ENCODE results near the gene LYVE1.
"Not testable (repeated sequence)": the region's sequence is repeated elsewhere in the genome, so short reads cannot be mapped to it uniquely, and the experiment has no call there.

Gene LYVE1

GRCh38 chr11:10604340-10604748 lies 35.9 kb upstream of the LYVE1 start:
- Histone ChIP-seq H3K4me3 (ENCODE audit: insufficient read depth, low read depth, low read length, poor library complexity, severe bottlenecking) (no peak overlapping the region), H3K4me1 (ENCODE audit: control insufficient read depth, insufficient read depth, low read length, poor library complexity, severe bottlenecking) (no peaks in the 10 kb centered on the region), H3K9me3 (ENCODE audit: control insufficient read depth, low read length) (no peaks in the 10 kb centered on the region), H3K27ac (ENCODE audit: insufficient read depth, low read length, poor library complexity, severe bottlenecking) (no peak overlapping the region), H3K27me3 (replicated peaks; ENCODE audit: control insufficient read depth, insufficient read depth, low read length, poor library complexity, severe bottlenecking) (no peaks in the 10 kb centered on the region), H3K36me3 (ENCODE audit: control insufficient read depth, insufficient read depth, low read length) (no peaks in the 10 kb centered on the region)
- DNase-seq, result no peak

GRCh38 chr11:10603721-10604297 lies 35.3 kb upstream of the LYVE1 start:
- H3K4me3 ChIP-seq (ENCODE audit: insufficient read depth, low read depth, low read length, poor library complexity, severe bottlenecking), result no peak overlapping the region
- no peak overlapping the region for H3K27ac ChIP-seq (ENCODE audit: insufficient read depth, low read length, poor library complexity, severe bottlenecking)
- no peaks in the 10 kb centered on the region for H3K9me3 ChIP-seq (ENCODE audit: control insufficient read depth, low read length)
- no peaks in the 10 kb centered on the region for H3K36me3 ChIP-seq (ENCODE audit: control insufficient read depth, insufficient read depth, low read length)
- no peaks in the 10 kb centered on the region for H3K27me3 ChIP-seq (replicated peaks; ENCODE audit: control insufficient read depth, insufficient read depth, low read length, poor library complexity, severe bottlenecking)
- H3K4me1 ChIP-seq (ENCODE audit: control insufficient read depth, insufficient read depth, low read length, poor library complexity, severe bottlenecking), result no peaks in the 10 kb centered on the region
- no peak for DNase-seq

- DNase-seq, result no peak
- Histone ChIP-seq H3K27me3 (replicated peaks; ENCODE audit: control insufficient read depth, insufficient read depth, low read length, poor library complexity, severe bottlenecking) (no peaks in the 10 kb centered on the region), H3K9me3 (ENCODE audit: control insufficient read depth, low read length) (no peaks in the 10 kb centered on the region), H3K4me3 (ENCODE audit: insufficient read depth, low read depth, low read length, poor library complexity, severe bottlenecking) (no peak overlapping the region), H3K36me3 (ENCODE audit: control insufficient read depth, insufficient read depth, low read length) (no peaks in the 10 kb centered on the region), H3K4me1 (ENCODE audit: control insufficient read depth, insufficient read depth, low read length, poor library complexity, severe bottlenecking) (no peaks in the 10 kb centered on the region), H3K27ac (ENCODE audit: insufficient read depth, low read length, poor library complexity, severe bottlenecking) (no peak overlapping the region)
Measured at GRCh38 chr11:10602945-10603344, 34.5 kb upstream of the LYVE1 start.

GRCh38 chr11:10602366-10602765 lies 33.9 kb upstream of the LYVE1 start:
- Histone ChIP-seq H3K27me3 (replicated peaks; ENCODE audit: control insufficient read depth, insufficient read depth, low read length, poor library complexity, severe bottlenecking) (no peaks in the 10 kb centered on the region), H3K4me1 (ENCODE audit: control insufficient read depth, insufficient read depth, low read length, poor library complexity, severe bottlenecking) (no peaks in the 10 kb centered on the region), H3K4me3 (ENCODE audit: insufficient read depth, low read depth, low read length, poor library complexity, severe bottlenecking) (no peak overlapping the region), H3K9me3 (ENCODE audit: control insufficient read depth, low read length) (no peaks in the 10 kb centered on the region), H3K36me3 (ENCODE audit: control insufficient read depth, insufficient read depth, low read length) (no peaks in the 10 kb centered on the region), H3K27ac (ENCODE audit: insufficient read depth, low read length, poor library complexity, severe bottlenecking) (no peak overlapping the region)
- DNase-seq, result no peak

- H3K4me1 ChIP-seq (ENCODE audit: control insufficient read depth, insufficient read depth, low read length, poor library complexity, severe bottlenecking), result no peaks in the 10 kb centered on the region
- no peaks in the 10 kb centered on the region for H3K9me3 ChIP-seq (ENCODE audit: control insufficient read depth, low read length)
- no peaks in the 10 kb centered on the region for H3K27me3 ChIP-seq (replicated peaks; ENCODE audit: control insufficient read depth, insufficient read depth, low read length, poor library complexity, severe bottlenecking)
- no peak overlapping the region for H3K27ac ChIP-seq (ENCODE audit: insufficient read depth, low read length, poor library complexity, severe bottlenecking)
- no peaks in the 10 kb centered on the region for H3K36me3 ChIP-seq (ENCODE audit: control insufficient read depth, insufficient read depth, low read length)
- H3K4me3 ChIP-seq (ENCODE audit: insufficient read depth, low read depth, low read length, poor library complexity, severe bottlenecking), result no peak overlapping the region
- no peak for DNase-seq
Measured at GRCh38 chr11:10601837-10602236, 33.4 kb upstream of the LYVE1 start.

GRCh38 chr11:10600570-10601248 lies 32.2 kb upstream of the LYVE1 start:
- no peaks in the 10 kb centered on the region for H3K36me3 ChIP-seq (ENCODE audit: control insufficient read depth, insufficient read depth, low read length)
- no peak overlapping the region for H3K27ac ChIP-seq (ENCODE audit: insufficient read depth, low read length, poor library complexity, severe bottlenecking)
- no peaks in the 10 kb centered on the region for H3K9me3 ChIP-seq (ENCODE audit: control insufficient read depth, low read length)
- H3K4me1 ChIP-seq (ENCODE audit: control insufficient read depth, insufficient read depth, low read length, poor library complexity, severe bottlenecking), result no peaks in the 10 kb centered on the region
- H3K27me3 ChIP-seq (replicated peaks; ENCODE audit: control insufficient read depth, insufficient read depth, low read length, poor library complexity, severe bottlenecking), result no peaks in the 10 kb centered on the region
- no peak overlapping the region for H3K4me3 ChIP-seq (ENCODE audit: insufficient read depth, low read depth, low read length, poor library complexity, severe bottlenecking)
- DNase-seq, result no peak

GRCh38 chr11:10599388-10600175 lies 31.1 kb upstream of the LYVE1 start:
- no peaks in the 10 kb centered on the region for H3K4me1 ChIP-seq (ENCODE audit: control insufficient read depth, insufficient read depth, low read length, poor library complexity, severe bottlenecking)
- no peak for DNase-seq
- no peak overlapping the region for H3K27ac ChIP-seq (ENCODE audit: insufficient read depth, low read length, poor library complexity, severe bottlenecking)
- H3K36me3 ChIP-seq (ENCODE audit: control insufficient read depth, insufficient read depth, low read length), result no peaks in the 10 kb centered on the region
- H3K27me3 ChIP-seq (replicated peaks; ENCODE audit: control insufficient read depth, insufficient read depth, low read length, poor library complexity, severe bottlenecking), result no peaks in the 10 kb centered on the region
- H3K9me3 ChIP-seq (ENCODE audit: control insufficient read depth, low read length), result no peaks in the 10 kb centered on the region
- H3K4me3 ChIP-seq (ENCODE audit: insufficient read depth, low read depth, low read length, poor library complexity, severe bottlenecking), result no peak overlapping the region

- no peak overlapping the region for H3K27ac ChIP-seq (ENCODE audit: insufficient read depth, low read length, poor library complexity, severe bottlenecking)
Measured at GRCh38 chr11:10598816-10599215, 30.4 kb upstream of the LYVE1 start.

GRCh38 chr11:10597877-10598351 lies 29.4 kb upstream of the LYVE1 start:
- Histone ChIP-seq H3K27me3 (replicated peaks; ENCODE audit: control insufficient read depth, insufficient read depth, low read length, poor library complexity, severe bottlenecking) (no peaks in the 10 kb centered on the region), H3K4me3 (ENCODE audit: insufficient read depth, low read depth, low read length, poor library complexity, severe bottlenecking) (no peak overlapping the region), H3K4me1 (ENCODE audit: control insufficient read depth, insufficient read depth, low read length, poor library complexity, severe bottlenecking) (no peaks in the 10 kb centered on the region), H3K27ac (ENCODE audit: insufficient read depth, low read length, poor library complexity, severe bottlenecking) (no peak overlapping the region), H3K36me3 (ENCODE audit: control insufficient read depth, insufficient read depth, low read length) (no peaks in the 10 kb centered on the region), H3K9me3 (ENCODE audit: control insufficient read depth, low read length) (no peaks in the 10 kb centered on the region)
- no peak for DNase-seq

More at GRCh38 chr11:10598816-10599215, 30.4 kb upstream of the LYVE1 start:
- Histone ChIP-seq H3K4me1 (ENCODE audit: control insufficient read depth, insufficient read depth, low read length, poor library complexity, severe bottlenecking) (no peaks in the 10 kb centered on the region), H3K9me3 (ENCODE audit: control insufficient read depth, low read length) (no peaks in the 10 kb centered on the region), H3K36me3 (ENCODE audit: control insufficient read depth, insufficient read depth, low read length) (no peaks in the 10 kb centered on the region), H3K27me3 (replicated peaks; ENCODE audit: control insufficient read depth, insufficient read depth, low read length, poor library complexity, severe bottlenecking) (no peaks in the 10 kb centered on the region), H3K4me3 (ENCODE audit: insufficient read depth, low read depth, low read length, poor library complexity, severe bottlenecking) (no peak overlapping the region)
- no peak for DNase-seq

GRCh38 chr11:10595840-10596239 lies 27.4 kb upstream of the LYVE1 start:
- H3K27ac ChIP-seq (ENCODE audit: insufficient read depth, low read length, poor library complexity, severe bottlenecking); H3K36me3 ChIP-seq (ENCODE audit: control insufficient read depth, insufficient read depth, low read length); H3K27me3 ChIP-seq (replicated peaks; ENCODE audit: control insufficient read depth, insufficient read depth, low read length, poor library complexity, severe bottlenecking); H3K4me3 ChIP-seq (ENCODE audit: insufficient read depth, low read depth, low read length, poor library complexity, severe bottlenecking); H3K9me3 ChIP-seq (ENCODE audit: control insufficient read depth, low read length); H3K4me1 ChIP-seq (ENCODE audit: control insufficient read depth, insufficient read depth, low read length, poor library complexity, severe bottlenecking); DNase-seq: not testable (repeated sequence)
